ENCODE results near the gene GPR176. TPM values are rescaled to one million over a fixed set of nuclear protein-coding genes. Genes with fewer than 3 reads are reported as not detected.

GPR176 gene
- total RNA-seq, 5 donors from 2014 or later (not counting 1 experiment from before 2014, with no cell fraction given), result 0.15 to 0.30 TPM; not detected in 3

- H3K36me3 Mint-ChIP-seq, result no peaks in the 10 kb centered on the region
- no peak for ATAC-seq (replicated peaks in 1 of 4)
- no peaks in the 10 kb centered on the region for H3K9me3 Mint-ChIP-seq
- DNase-seq, result no peak
- H3K4me1 Mint-ChIP-seq, result no peaks in the 10 kb centered on the region
- Histone ChIP-seq H3K27me3 (replicated peaks in 1 of 2; ENCODE audit: control insufficient read depth in 2 of 2, extremely low read depth in 1 of 2, insufficient read depth in 2 of 2, low read length in 1 of 2) (peaks cover 0 to 3% of the 10 kb centered on the region in 2 experiments), H3K4me3 (ENCODE audit: control insufficient read depth in 1 of 2, extremely low read depth in 1 of 2, low read length in 1 of 2) (no peak overlapping the region), H3K9me3 (no peaks in the 10 kb centered on the region), H3K27ac (ENCODE audit: low read length) (no peak overlapping the region), H3K4me1 (ENCODE audit: control insufficient read depth in 1 of 2, extremely low read depth in 1 of 2, insufficient read depth in 2 of 2, low read length in 2 of 2) (no peaks in the 10 kb centered on the region), H3K36me3 (ENCODE audit: control insufficient read depth in 2 of 2, extremely low read depth in 1 of 2, insufficient read depth in 1 of 2, low read length in 1 of 2) (no peaks in the 10 kb centered on the region)
- CTCF ChIA-PET, result interaction anchor here in 1 of 2 donors (0.6 kb wide), 1 partner anchor 109 kb away, joined by 3 read pairs; no protein-coding TSS in a partner anchor
- 89% methylated on average over 3 of the region's 5 CpGs for WGBS (ENCODE audit: insufficient coverage)
- no peak overlapping the region for H3K4me3 Mint-ChIP-seq
- H3K27ac Mint-ChIP-seq, result no peak overlapping the region
- peaks cover 3% of the 10 kb centered on the region in 2 donors for H3K27me3 Mint-ChIP-seq
- POLR2A ChIA-PET, result no interaction called here
Measured at GRCh38 chr15:39892418-39892817, 27.6 kb downstream of the GPR176 start.

GRCh38 chr15:39890621-39891020 is 29.4 kb downstream of the GPR176 start:
- Histone ChIP-seq H3K4me1 (ENCODE audit: control insufficient read depth in 1 of 2, extremely low read depth in 1 of 2, insufficient read depth in 2 of 2, low read length in 2 of 2) (no peaks in the 10 kb centered on the region), H3K27ac (ENCODE audit: low read length) (no peak overlapping the region), H3K4me3 (ENCODE audit: control insufficient read depth in 1 of 2, extremely low read depth in 1 of 2, low read length in 1 of 2) (no peak overlapping the region), H3K27me3 (replicated peaks in 1 of 2; ENCODE audit: control insufficient read depth in 2 of 2, extremely low read depth in 1 of 2, insufficient read depth in 2 of 2, low read length in 1 of 2) (peaks cover 0 to 3% of the 10 kb centered on the region in 2 experiments), H3K36me3 (ENCODE audit: control insufficient read depth in 2 of 2, extremely low read depth in 1 of 2, insufficient read depth in 1 of 2, low read length in 1 of 2) (no peaks in the 10 kb centered on the region), H3K9me3 (no peaks in the 10 kb centered on the region)
- Mint-ChIP-seq H3K9me3 (no peaks in the 10 kb centered on the region), H3K36me3 (no peaks in the 10 kb centered on the region), H3K27ac (no peak overlapping the region), H3K4me3 (no peak overlapping the region), H3K4me1 (no peaks in the 10 kb centered on the region), H3K27me3 (peaks cover 0 to 8% of the 10 kb centered on the region in 2 donors)
- ChIA-PET POLR2A (interaction anchor here in 1 of 2 donors (1.0 kb wide), 1 partner anchor 12 kb away, joined by 3 read pairs; no protein-coding TSS in a partner anchor), CTCF (no interaction called here)
- ATAC-seq (replicated peaks in 1 of 4) (no peak), DNase-seq (no peak)

- Histone ChIP-seq H3K36me3 (ENCODE audit: control insufficient read depth in 2 of 2, extremely low read depth in 1 of 2, insufficient read depth in 1 of 2, low read length in 1 of 2) (no peaks in the 10 kb centered on the region), H3K27ac (ENCODE audit: low read length) (no peak overlapping the region), H3K4me3 (ENCODE audit: control insufficient read depth in 1 of 2, extremely low read depth in 1 of 2, low read length in 1 of 2) (no peak overlapping the region), H3K9me3 (no peaks in the 10 kb centered on the region), H3K4me1 (ENCODE audit: control insufficient read depth in 1 of 2, extremely low read depth in 1 of 2, insufficient read depth in 2 of 2, low read length in 2 of 2) (no peaks in the 10 kb centered on the region), H3K27me3 (replicated peaks in 1 of 2; ENCODE audit: control insufficient read depth in 2 of 2, extremely low read depth in 1 of 2, insufficient read depth in 2 of 2, low read length in 1 of 2) (peaks cover 0 to 4% of the 10 kb centered on the region in 2 experiments)
- H3K27ac Mint-ChIP-seq, result no peak overlapping the region
- H3K27me3 Mint-ChIP-seq, result peaks cover 0 to 11% of the 10 kb centered on the region in 2 donors
- no peak overlapping the region for H3K4me3 Mint-ChIP-seq
- H3K4me1 Mint-ChIP-seq, result no peaks in the 10 kb centered on the region
- no peaks in the 10 kb centered on the region for H3K9me3 Mint-ChIP-seq
- ATAC-seq (replicated peaks in 1 of 4), result no peak
- H3K36me3 Mint-ChIP-seq, result no peaks in the 10 kb centered on the region
- ChIA-PET POLR2A (no interaction called here), CTCF (no interaction called here)
- no CpG with 5 or more reads among the region's 3 CpGs for WGBS (ENCODE audit: insufficient coverage)
- no peak for DNase-seq
Measured at GRCh38 chr15:39889601-39890000, 30.5 kb downstream of the GPR176 start.

GRCh38 chr15:39888809-39889208 is 31.3 kb downstream of the GPR176 start:
- Mint-ChIP-seq H3K27me3 (peaks cover 7 to 15% of the 10 kb centered on the region in 2 donors), H3K36me3 (no peaks in the 10 kb centered on the region), H3K4me1 (no peaks in the 10 kb centered on the region), H3K27ac (no peak overlapping the region), H3K9me3 (no peaks in the 10 kb centered on the region), H3K4me3 (no peak overlapping the region)
- ChIA-PET CTCF (no interaction called here), POLR2A (no interaction called here)
- DNase-seq, result no peak
- H3K27ac ChIP-seq (ENCODE audit: low read length), result no peak overlapping the region
- no peaks in the 10 kb centered on the region for H3K4me1 ChIP-seq (ENCODE audit: control insufficient read depth in 1 of 2, extremely low read depth in 1 of 2, insufficient read depth in 2 of 2, low read length in 2 of 2)
- H3K9me3 ChIP-seq, result no peaks in the 10 kb centered on the region
- no peak overlapping the region for H3K4me3 ChIP-seq (ENCODE audit: control insufficient read depth in 1 of 2, extremely low read depth in 1 of 2, low read length in 1 of 2)
- no peaks in the 10 kb centered on the region for H3K36me3 ChIP-seq (ENCODE audit: control insufficient read depth in 2 of 2, extremely low read depth in 1 of 2, insufficient read depth in 1 of 2, low read length in 1 of 2)
- no peak for ATAC-seq (replicated peaks in 1 of 4)
- 56% methylated on average over 1 of the region's 2 CpGs for WGBS (ENCODE audit: insufficient coverage)
- H3K27me3 ChIP-seq (replicated peaks in 1 of 2; ENCODE audit: control insufficient read depth in 2 of 2, extremely low read depth in 1 of 2, insufficient read depth in 2 of 2, low read length in 1 of 2), result peaks cover 0 to 5% of the 10 kb centered on the region in 2 experiments

- no peak overlapping the region for H3K4me3 Mint-ChIP-seq
- no peaks in the 10 kb centered on the region for H3K9me3 ChIP-seq
- peaks cover 0 to 5% of the 10 kb centered on the region in 2 experiments for H3K27me3 ChIP-seq (replicated peaks in 1 of 2; ENCODE audit: control insufficient read depth in 2 of 2, extremely low read depth in 1 of 2, insufficient read depth in 2 of 2, low read length in 1 of 2)
- no peak overlapping the region for H3K4me3 ChIP-seq (ENCODE audit: control insufficient read depth in 1 of 2, extremely low read depth in 1 of 2, low read length in 1 of 2)
- no peak for ATAC-seq (replicated peaks in 1 of 4)
- H3K27ac Mint-ChIP-seq, result no peak overlapping the region
- no peaks in the 10 kb centered on the region for H3K36me3 Mint-ChIP-seq
- ChIA-PET POLR2A (no interaction called here), CTCF (interaction anchor here in 1 of 2 donors (0.6 kb wide), 1 partner anchor 39 kb away, joined by 3 read pairs; no protein-coding TSS in a partner anchor)
- H3K4me1 Mint-ChIP-seq, result no peaks in the 10 kb centered on the region
- peaks cover 8 to 16% of the 10 kb centered on the region in 2 donors for H3K27me3 Mint-ChIP-seq
- DNase-seq, result no peak
- H3K27ac ChIP-seq (ENCODE audit: low read length), result no peak overlapping the region
- H3K36me3 ChIP-seq (ENCODE audit: control insufficient read depth in 2 of 2, extremely low read depth in 1 of 2, insufficient read depth in 1 of 2, low read length in 1 of 2), result no peaks in the 10 kb centered on the region
- no peaks in the 10 kb centered on the region for H3K9me3 Mint-ChIP-seq
- H3K4me1 ChIP-seq (ENCODE audit: control insufficient read depth in 1 of 2, extremely low read depth in 1 of 2, insufficient read depth in 2 of 2, low read length in 2 of 2), result no peaks in the 10 kb centered on the region
- 100% methylated on average over 1 of the region's 1 CpG for WGBS (ENCODE audit: insufficient coverage)
Measured at GRCh38 chr15:39888243-39888642, 31.8 kb downstream of the GPR176 start.

- H3K4me3 ChIP-seq (ENCODE audit: control insufficient read depth in 1 of 2, extremely low read depth in 1 of 2, low read length in 1 of 2), result no peak overlapping the region
- no peaks in the 10 kb centered on the region for H3K36me3 Mint-ChIP-seq
- no peaks in the 10 kb centered on the region for H3K36me3 ChIP-seq (ENCODE audit: control insufficient read depth in 2 of 2, extremely low read depth in 1 of 2, insufficient read depth in 1 of 2, low read length in 1 of 2)
- ChIA-PET POLR2A (no interaction called here), CTCF (interaction anchor here in 1 of 2 donors (0.6 kb wide), 1 partner anchor 38 kb away, joined by 3 read pairs; no protein-coding TSS in a partner anchor)
- DNase-seq (peak in 1 of 35 experiments; percentile 10), ATAC-seq (replicated peaks in 1 of 4) (no peak)
- H3K27ac Mint-ChIP-seq, result no peak overlapping the region
- H3K4me1 Mint-ChIP-seq, result no peaks in the 10 kb centered on the region
- H3K27me3 Mint-ChIP-seq, result peaks cover 8 to 16% of the 10 kb centered on the region in 2 donors
- WGBS (ENCODE audit: insufficient coverage), result no CpG with 5 or more reads among the region's 1 CpG
- no peak overlapping the region for H3K27ac ChIP-seq (ENCODE audit: low read length)
- no peaks in the 10 kb centered on the region for H3K9me3 ChIP-seq
- H3K9me3 Mint-ChIP-seq, result no peaks in the 10 kb centered on the region
- H3K27me3 ChIP-seq (replicated peaks in 1 of 2; ENCODE audit: control insufficient read depth in 2 of 2, extremely low read depth in 1 of 2, insufficient read depth in 2 of 2, low read length in 1 of 2), result peaks cover 0 to 5% of the 10 kb centered on the region in 2 experiments
- no peak overlapping the region for H3K4me3 Mint-ChIP-seq
- no peaks in the 10 kb centered on the region for H3K4me1 ChIP-seq (ENCODE audit: control insufficient read depth in 1 of 2, extremely low read depth in 1 of 2, insufficient read depth in 2 of 2, low read length in 2 of 2)
Measured at GRCh38 chr15:39887832-39888231, 32.2 kb downstream of the GPR176 start.

- no peaks in the 10 kb centered on the region for H3K36me3 ChIP-seq (ENCODE audit: control insufficient read depth in 2 of 2, extremely low read depth in 1 of 2, insufficient read depth in 1 of 2, low read length in 1 of 2)
- H3K36me3 Mint-ChIP-seq, result no peaks in the 10 kb centered on the region
- POLR2A ChIA-PET, result no interaction called here
- peaks cover 0 to 2% of the 10 kb centered on the region in 2 experiments for H3K27me3 ChIP-seq (replicated peaks in 1 of 2; ENCODE audit: control insufficient read depth in 2 of 2, extremely low read depth in 1 of 2, insufficient read depth in 2 of 2, low read length in 1 of 2)
- ATAC-seq (replicated peaks in 1 of 4), result no peak
- no peak overlapping the region for H3K4me3 ChIP-seq (ENCODE audit: control insufficient read depth in 1 of 2, extremely low read depth in 1 of 2, low read length in 1 of 2)
- no peaks in the 10 kb centered on the region for H3K4me1 Mint-ChIP-seq
- peaks cover 8 to 16% of the 10 kb centered on the region in 2 donors for H3K27me3 Mint-ChIP-seq
- H3K9me3 Mint-ChIP-seq, result no peaks in the 10 kb centered on the region
- H3K4me1 ChIP-seq (ENCODE audit: control insufficient read depth in 1 of 2, extremely low read depth in 1 of 2, insufficient read depth in 2 of 2, low read length in 2 of 2), result no peaks in the 10 kb centered on the region
- no peak overlapping the region for H3K4me3 Mint-ChIP-seq
- DNase-seq, result no peak
- no CpG with 5 or more reads among the region's 1 CpG for WGBS (ENCODE audit: insufficient coverage)
- no peak overlapping the region for H3K27ac ChIP-seq (ENCODE audit: low read length)
- CTCF ChIA-PET, result no interaction called here
- no peaks in the 10 kb centered on the region for H3K9me3 ChIP-seq
- H3K27ac Mint-ChIP-seq, result no peak overlapping the region
Measured at GRCh38 chr15:39887211-39887610, 32.9 kb downstream of the GPR176 start.

Measured in T-cell (primary cell).